Right atrium auricular region (tissue), 2 donors: ENCODE data around the gene CALML6. TPM values are rescaled to one million over a fixed set of nuclear protein-coding genes. Genes with fewer than 3 reads are reported as not detected.

ENCODE experiments used
- DNase-seq: peaks from one replicate; pipeline ENCODE4 v3.0.0-alpha.2; 2019; ENCODE audit warnings: low spot score
- H3K27ac ChIP-seq, 2 donors: fragments of 200-600 bp; sonication (generic); 1 replicate in 1 of 2; 2 replicates in 1 of 2; pipeline ENCODE4 v1.5.1; 2016 to 2019
- H3K27me3 ChIP-seq, 2 donors: fragments of 200-600 bp; sonication (generic); one replicate each; pipeline versions ENCODE4 v1.5.1 to v1.6.0; 2017 to 2019
- H3K36me3 ChIP-seq: fragments of 200-600 bp; sonication (generic); one replicate; pipeline ENCODE4 v1.5.1; 2016
- H3K4me1 ChIP-seq, 2 donors: fragments of 200-600 bp; sonication (generic); one replicate each; pipeline versions ENCODE4 v1.5.1 to v1.6.0; 2017 to 2019
- H3K4me3 ChIP-seq, 2 donors: fragments of 200-600 bp; sonication (generic); 1 replicate in 1 of 2; 2 replicates in 1 of 2; pipeline ENCODE4 v1.5.1; 2017 to 2019; ENCODE audit warnings: mild to moderate bottlenecking in 1 of 2, moderate library complexity in 1 of 2
- H3K9me3 ChIP-seq, 2 donors: fragments of 200-600 bp; sonication (generic); one replicate each; pipeline ENCODE4 v1.5.1; 2019
- total RNA-seq, 2 donors: library from RNA; depleted of rRNA; stranded (reverse); fragments of >200 nt; gene quantifications; one replicate each; pipeline ENCODE4 v1.1.0, GENCODE V29; 2016
- TF ChIP-seq, protein P1 (sequence below), 2 donors: fragments of 200-600 bp; sonication (generic); IDR thresholded peaks; one replicate each; pipeline ENCODE4 v1.5.1; 2019; ENCODE audit warnings: antibody characterized with exemption in 2 of 2

Gene CALML6
- total RNA-seq, 2 donors from 2014 or later: not detected

DNA sequence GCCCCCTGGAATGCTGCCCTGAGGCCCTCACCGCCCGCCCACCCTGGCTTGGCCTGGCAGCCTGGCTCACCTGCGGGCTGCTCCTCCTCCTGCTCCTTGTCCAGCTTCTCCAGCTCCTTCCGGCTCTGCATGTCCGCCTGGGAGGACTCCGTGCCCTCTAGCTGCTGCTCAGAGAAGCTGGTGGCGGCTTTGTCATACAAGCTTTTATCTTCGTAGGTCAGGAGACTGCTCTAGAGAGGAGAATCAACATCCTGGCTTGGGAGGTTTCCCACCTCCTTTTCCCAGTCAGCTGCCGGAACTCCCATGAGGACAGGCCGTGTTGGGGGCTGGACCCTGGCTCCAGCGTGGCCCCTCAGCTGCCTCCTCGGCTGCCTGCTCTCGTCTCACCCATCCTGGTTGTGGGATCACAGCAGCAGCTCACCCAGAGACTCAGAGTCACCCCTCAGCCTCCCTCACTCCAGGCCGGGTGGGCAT lies 40.6 kb downstream of the CALML6 start:
- H3K36me3 ChIP-seq: no peaks in the 10 kb centered on the region
- H3K9me3 ChIP-seq: no peaks in the 10 kb centered on the region
- no peak overlapping the region for H3K4me3 ChIP-seq
- H3K27me3 ChIP-seq: no peaks in the 10 kb centered on the region
- H3K4me1 ChIP-seq: peaks cover 0 to 13% of the 10 kb centered on the region in 2 donors
- TF ChIP-seq, protein P1, sequence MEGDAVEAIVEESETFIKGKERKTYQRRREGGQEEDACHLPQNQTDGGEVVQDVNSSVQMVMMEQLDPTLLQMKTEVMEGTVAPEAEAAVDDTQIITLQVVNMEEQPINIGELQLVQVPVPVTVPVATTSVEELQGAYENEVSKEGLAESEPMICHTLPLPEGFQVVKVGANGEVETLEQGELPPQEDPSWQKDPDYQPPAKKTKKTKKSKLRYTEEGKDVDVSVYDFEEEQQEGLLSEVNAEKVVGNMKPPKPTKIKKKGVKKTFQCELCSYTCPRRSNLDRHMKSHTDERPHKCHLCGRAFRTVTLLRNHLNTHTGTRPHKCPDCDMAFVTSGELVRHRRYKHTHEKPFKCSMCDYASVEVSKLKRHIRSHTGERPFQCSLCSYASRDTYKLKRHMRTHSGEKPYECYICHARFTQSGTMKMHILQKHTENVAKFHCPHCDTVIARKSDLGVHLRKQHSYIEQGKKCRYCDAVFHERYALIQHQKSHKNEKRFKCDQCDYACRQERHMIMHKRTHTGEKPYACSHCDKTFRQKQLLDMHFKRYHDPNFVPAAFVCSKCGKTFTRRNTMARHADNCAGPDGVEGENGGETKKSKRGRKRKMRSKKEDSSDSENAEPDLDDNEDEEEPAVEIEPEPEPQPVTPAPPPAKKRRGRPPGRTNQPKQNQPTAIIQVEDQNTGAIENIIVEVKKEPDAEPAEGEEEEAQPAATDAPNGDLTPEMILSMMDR (IDR thresholded peaks at IDR 0.05): no peak
- no peak for DNase-seq
- H3K27ac ChIP-seq: no peak overlapping the region

DNA sequence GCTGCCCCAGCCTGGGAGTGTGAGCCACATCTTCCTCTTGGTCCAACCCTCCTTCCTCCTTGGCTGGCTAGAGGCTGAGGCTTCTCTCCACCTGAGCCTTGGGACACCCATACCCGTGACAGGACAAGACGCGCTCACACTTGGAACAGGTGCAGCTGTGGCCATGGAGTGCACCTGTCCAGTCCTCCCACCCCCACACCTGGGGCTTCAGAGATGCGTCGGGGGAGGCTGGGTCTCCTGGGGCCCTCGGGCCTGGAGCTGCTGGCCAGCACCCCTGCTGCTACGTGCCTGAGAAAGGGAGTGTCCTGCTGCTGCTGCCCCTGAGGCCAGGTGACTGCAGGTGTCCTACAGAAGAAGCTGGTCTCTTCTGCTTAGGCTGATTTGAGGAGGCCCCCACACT lies 41.0 kb downstream of the CALML6 start:
- no peak overlapping the region for H3K4me3 ChIP-seq
- peaks cover 0 to 16% of the 10 kb centered on the region in 2 donors for H3K4me1 ChIP-seq
- no peaks in the 10 kb centered on the region for H3K9me3 ChIP-seq
- no peak for DNase-seq
- no peaks in the 10 kb centered on the region for H3K27me3 ChIP-seq
- no peak overlapping the region for H3K27ac ChIP-seq
- TF ChIP-seq, protein P1 (IDR thresholded peaks at IDR 0.05): no peak
- H3K36me3 ChIP-seq: no peaks in the 10 kb centered on the region

DNA sequence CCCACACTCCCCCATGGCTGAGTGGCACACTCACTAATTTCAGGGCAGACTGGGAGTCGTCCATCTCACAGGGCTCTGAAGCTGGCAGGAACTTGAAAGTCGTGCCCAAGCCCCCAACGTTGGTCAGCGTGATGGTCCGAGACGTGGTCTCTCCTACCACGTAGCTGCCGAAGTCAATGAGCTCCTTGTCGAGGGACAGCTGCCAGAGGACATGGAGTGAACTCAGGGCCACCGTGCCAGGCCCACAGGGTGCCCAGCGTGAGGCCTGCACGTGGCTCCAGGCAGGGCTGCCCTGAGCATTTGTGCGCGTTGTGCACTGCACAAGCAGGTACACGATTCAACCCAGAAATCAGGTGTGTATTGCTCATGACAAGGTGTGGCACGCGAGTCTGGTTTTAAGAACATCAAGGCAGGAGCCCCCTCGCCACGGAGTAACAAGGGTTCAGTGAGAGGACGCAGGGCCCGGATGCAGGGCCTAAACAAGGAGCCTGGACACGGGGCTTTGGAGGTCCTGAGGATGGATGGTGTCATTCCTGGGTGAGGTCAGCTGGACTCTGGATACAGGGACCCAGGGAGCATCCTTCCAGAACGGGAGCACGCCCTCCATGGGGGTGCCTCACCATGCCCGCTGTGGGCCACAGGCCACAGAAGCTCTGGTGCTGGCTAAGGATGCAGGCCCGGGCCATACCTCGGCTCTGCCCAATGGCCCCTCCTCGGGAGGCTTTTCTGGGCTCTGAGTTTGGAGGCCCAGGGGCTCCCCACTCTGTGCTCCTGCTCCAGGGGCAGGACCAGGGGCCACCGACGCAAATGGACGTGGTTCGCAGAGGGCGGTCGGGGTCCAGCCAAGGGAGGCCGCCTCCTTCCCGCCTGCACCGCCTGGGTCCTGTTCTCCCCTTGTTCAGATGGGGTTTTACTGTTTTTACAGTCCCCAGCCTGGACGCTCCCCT lies 41.8 kb downstream of the CALML6 start:
- Histone ChIP-seq H3K27me3 (no peaks in the 10 kb centered on the region), H3K4me3 (no peak overlapping the region), H3K27ac (no peak overlapping the region), H3K4me1 (peaks cover 0 to 16% of the 10 kb centered on the region in 2 donors), H3K9me3 (no peaks in the 10 kb centered on the region), H3K36me3 (no peaks in the 10 kb centered on the region)
- DNase-seq: no peak
- TF ChIP-seq, protein P1 (IDR thresholded peaks at IDR 0.05): no peak

DNA sequence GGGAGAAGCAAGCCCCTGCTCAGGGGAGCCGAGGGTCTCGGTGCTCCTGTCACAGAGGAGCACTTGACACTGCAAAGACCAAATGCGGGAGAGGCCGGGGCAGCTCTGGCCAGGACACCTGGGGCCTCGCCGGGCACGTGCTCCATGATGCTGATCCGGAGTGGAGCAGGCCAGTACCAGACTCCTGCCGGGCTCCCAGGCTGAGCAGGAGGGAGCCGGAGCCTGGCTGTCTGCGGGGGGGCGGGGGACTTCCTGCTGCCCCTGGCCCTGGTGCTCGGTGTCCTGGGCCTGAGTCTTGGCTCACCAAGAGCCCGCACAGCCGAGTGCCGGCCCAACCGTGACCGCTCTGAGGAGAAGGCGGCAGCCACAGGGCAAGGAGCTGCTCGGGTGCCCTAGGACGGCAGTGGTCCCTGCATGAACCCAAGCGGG lies 42.5 kb downstream of the CALML6 start:
- Histone ChIP-seq H3K4me1 (peaks cover 0 to 16% of the 10 kb centered on the region in 2 donors), H3K4me3 (no peak overlapping the region), H3K36me3 (no peaks in the 10 kb centered on the region), H3K9me3 (no peaks in the 10 kb centered on the region), H3K27ac (no peak overlapping the region), H3K27me3 (no peaks in the 10 kb centered on the region)
- TF ChIP-seq, protein P1 (IDR thresholded peaks at IDR 0.05): no peak
- DNase-seq: no peak

DNA sequence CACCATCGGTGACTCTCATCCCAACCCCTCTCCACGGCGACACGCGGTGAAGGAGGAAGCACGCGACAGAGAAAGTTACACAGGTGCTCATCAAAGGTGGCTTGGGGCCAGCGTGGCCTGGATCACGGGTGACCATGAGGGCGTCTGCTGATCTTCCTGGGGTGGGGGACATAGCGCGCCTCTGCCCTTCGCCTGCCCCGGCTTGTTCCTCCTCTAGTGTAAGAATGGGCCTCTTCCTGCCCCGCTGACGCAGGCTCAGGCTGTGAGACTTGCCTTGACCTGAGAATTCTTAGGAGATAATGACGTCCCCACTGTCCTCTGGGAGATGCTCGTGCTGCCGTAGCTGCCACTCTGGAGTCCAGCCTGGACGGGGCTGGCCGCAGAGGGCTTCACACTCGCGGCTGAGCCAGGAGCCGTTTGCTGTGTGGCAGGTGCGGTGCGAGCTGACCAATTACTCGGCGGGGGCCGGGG lies 43.0 kb downstream of the CALML6 start:
- Histone ChIP-seq H3K36me3 (no peaks in the 10 kb centered on the region), H3K9me3 (no peaks in the 10 kb centered on the region), H3K4me1 (peaks cover 0 to 16% of the 10 kb centered on the region in 2 donors), H3K27me3 (no peaks in the 10 kb centered on the region), H3K27ac (no peak overlapping the region), H3K4me3 (no peak overlapping the region)
- DNase-seq: no peak
- TF ChIP-seq, protein P1 (IDR thresholded peaks at IDR 0.05): no peak
